Kidney glomerular epithelial cell (primary cell): ENCODE data around the gene COX4I2.
"Not testable (repeated sequence)": the region's sequence is repeated elsewhere in the genome, so short reads cannot be mapped to it uniquely, and the experiment has no call there.

Source experiments
- DNase-seq: peaks from one replicate; lab custom pipeline; 2025; lab: John Stamatoyannopoulos, UW

COX4I2 gene

GRCh38 chr20:31637660-31638059 is at the start of gene COX4I2:
Gene COX4I2 (plus strand): TSS chr20:31637912. CDS start chr20:31639018, 1,106 bp downstream.
- DNase-seq, result no peak

- no peak for DNase-seq
Observed at GRCh38 chr20:31590717-31591225, 46.9 kb upstream of the COX4I2 start.

GRCh38 chr20:31593221-31594001 is 44.3 kb upstream of the COX4I2 start:
- peak; percentile 55 for DNase-seq

DNA sequence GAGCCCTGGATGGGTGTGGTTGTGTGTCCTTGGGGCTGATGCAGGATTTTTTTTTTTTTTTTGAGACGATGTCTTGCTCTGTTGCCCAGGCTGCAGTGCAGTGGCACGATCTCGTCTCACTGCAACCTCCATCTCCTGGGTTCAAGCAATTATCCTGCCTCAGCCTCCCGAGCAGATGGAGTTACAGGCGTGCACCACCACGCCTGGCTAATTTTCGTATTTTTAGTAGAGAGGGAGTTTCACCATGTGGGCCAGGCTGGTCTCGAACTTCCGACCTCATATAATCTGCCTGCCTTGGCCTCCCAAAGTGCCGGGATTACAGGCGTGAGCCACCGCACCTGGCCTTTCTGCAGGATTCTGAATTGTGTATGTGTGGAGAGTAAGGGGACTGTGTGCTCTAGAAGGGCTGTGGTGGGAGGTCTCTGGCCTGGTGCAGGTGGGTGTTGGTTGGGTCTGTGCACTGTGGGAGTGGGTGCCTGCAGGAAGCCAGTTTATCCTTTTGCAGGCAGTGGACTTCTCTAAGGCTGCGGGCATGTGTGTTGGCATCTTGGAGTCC is 43.6 kb upstream of the COX4I2 start:
- DNase-seq, result no peak

- DNase-seq, result no peak
Observed at GRCh38 chr20:31594558-31595379, 42.9 kb upstream of the COX4I2 start.

DNA sequence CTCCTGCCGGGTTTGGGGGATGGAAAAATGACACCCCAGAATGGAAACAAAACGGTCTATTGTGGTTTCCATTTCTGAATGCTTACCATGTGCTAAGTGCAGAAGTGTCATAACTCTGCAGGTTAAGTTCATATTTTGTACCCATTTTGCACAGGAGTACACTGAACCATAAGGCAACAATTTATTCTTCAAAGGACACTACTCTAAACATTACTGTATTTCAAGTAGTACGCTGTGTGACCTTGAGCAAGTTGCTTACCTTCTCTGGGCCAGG is 42.4 kb upstream of the COX4I2 start:
- no peak for DNase-seq

- peak; percentile 13 for DNase-seq
Observed at GRCh38 chr20:31595654-31596411, 41.9 kb upstream of the COX4I2 start.

DNA sequence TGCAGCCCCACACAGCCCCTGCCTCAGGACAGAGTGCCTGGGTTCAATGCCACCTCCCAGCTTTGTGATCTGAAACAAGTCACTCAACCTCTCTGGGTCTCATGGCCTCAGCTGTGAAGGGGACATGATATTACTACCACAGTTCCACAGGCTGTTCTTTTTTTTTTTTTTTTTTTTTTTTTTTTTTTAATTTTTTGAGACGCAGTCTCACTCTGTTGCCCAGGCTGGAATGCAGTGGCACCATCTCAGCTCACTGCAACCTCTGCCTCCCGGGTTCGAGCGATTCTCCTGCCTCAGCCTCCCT is 41.3 kb upstream of the COX4I2 start:
- not testable (repeated sequence) for DNase-seq

- DNase-seq, result no peak
Observed at GRCh38 chr20:31596831-31597480, 40.8 kb upstream of the COX4I2 start.

DNA sequence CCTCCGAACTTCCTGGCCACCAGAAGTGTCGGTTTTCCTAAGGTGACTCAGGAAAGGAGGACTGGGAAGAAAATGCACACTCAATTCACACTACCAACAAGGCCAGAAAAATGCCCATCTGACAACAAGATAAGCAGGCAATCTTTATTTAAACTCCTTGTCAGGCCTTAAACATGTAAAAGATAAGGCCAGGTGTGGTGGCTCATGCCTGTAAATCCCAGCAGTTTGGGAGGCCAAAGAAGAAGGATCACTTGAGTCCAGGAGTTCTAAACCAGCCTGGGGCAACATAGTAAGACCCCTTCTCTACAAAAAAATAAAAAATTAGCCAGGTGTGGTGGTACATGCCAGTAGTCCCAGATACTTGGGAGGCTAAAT is 40.2 kb upstream of the COX4I2 start:
- DNase-seq, result no peak

DNA sequence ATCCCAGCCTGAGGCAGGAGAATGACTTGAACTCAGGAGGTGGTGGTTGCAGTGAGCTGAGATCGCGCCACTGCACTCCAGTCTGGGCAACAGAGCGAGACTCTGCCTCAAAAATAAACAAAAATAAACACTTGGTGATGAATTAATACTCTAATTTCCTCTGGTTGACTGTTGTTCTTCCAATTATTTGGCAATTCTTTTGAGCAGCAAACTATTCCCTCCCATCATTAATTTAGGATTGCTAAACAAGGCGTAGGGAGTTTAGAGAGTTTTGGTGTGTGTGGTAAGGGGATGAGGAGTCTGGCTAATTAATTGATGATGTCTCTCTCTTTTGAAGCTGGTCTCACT is 35.3 kb upstream of the COX4I2 start:
- no peak for DNase-seq

DNA sequence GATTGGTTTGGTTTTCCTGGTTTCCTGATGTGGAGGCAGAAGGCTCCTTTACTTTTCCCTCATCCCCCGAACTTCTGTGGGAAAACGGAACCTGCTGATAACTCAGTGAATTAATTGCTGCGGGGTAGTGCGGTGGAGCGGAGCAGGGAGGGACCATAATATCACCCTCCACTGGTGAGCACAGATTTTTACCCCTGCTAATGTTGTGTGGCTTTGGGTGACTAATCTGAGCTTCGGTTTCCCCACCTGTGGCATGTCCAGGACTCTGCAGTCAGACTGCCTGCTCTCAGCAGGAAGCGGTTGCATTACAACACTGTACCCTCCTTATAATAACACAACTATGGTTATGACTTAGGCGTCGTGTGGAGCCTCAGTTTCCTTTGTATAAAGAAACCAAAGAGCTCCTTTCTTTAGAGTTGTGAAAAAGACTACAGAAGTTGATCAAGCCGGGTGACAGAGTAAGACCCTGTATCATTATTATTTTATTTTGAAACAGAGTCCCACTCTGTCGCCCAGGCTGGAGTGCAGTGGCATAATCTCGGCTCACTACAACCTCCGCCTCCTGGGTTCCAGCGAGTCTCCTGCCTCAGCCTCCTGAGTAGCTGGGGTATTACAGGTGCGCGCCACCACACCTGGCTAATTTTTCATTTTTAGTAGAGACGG is 34.8 kb upstream of the COX4I2 start:
- peak; percentile 92 for DNase-seq

DNA sequence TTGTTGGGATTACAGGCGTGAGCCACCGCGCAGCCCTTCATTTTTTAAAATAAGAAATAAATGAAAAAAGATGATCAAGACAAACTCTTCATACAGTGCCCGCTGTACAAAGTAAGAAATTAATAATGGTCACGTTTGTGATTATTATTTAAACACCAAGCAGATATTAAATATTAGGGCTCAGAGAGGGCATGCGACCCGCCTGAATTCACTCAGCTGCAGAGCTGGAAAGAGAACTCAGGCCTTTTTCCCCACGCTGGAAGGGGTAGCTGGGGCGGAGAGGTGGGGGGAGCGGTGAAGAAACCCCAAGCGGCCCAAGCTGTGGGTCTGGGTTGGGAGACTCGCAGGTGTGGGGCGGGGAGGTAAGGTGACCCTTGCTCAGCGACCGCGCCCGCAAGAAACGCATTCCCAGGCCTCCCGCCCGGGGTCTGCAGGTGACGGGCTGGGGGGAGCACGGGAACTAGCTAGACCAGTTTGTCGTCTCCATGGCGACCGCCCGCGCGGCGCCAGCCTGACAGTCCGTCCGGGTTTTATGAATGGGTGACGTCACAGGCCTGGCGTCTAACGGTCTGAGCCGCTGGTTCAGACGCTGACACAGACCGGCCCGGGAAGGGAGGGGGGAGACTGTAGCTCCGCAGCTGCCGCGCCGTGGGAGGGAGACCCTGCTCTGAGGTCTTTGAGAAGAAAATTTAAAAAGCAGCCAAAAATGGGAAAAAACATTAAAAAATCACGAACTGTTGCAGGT is 33.7 kb upstream of the COX4I2 start:
- peak; percentile 96 for DNase-seq

GRCh38 chr20:31604567-31605030 is 33.1 kb upstream of the COX4I2 start:
- DNase-seq, result no peak

DNA sequence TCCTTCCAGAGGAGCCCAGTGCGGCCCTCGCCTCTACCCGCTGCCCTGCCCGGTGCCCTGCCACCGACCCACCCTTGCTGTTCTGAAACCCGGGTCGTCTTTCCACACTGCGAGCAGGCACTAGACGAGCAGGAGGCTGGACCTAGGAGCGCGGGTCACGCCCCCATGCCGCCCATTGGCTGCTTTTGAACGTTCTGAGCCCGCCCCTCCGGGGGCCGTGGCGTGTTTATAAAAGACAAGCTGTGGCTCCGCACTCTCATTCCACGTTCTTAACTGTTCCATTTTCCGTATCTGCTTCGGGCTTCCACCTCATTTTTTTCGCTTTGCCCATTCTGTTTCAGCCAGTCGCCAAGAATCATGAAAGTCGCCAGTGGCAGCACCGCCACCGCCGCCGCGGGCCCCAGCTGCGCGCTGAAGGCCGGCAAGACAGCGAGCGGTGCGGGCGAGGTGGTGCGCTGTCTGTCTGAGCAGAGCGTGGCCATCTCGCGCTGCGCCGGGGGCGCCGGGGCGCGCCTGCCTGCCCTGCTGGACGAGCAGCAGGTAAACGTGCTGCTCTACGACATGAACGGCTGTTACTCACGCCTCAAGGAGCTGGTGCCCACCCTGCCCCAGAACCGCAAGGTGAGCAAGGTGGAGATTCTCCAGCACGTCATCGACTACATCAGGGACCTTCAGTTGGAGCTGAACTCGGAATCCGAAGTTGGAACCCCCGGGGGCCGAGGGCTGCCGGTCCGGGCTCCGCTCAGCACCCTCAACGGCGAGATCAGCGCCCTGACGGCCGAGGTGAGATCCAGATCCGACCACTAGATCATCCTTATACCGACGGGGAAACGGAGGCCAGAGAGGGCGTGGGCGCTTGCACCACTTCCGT is 32.4 kb upstream of the COX4I2 start, which contains the start of gene ID1:
ID1 (plus strand) TSS at position 259 of the 871 bp plus-strand sequence; CDS start at position 358, 99 bp downstream.
- peak; percentile 96 for DNase-seq

DNA sequence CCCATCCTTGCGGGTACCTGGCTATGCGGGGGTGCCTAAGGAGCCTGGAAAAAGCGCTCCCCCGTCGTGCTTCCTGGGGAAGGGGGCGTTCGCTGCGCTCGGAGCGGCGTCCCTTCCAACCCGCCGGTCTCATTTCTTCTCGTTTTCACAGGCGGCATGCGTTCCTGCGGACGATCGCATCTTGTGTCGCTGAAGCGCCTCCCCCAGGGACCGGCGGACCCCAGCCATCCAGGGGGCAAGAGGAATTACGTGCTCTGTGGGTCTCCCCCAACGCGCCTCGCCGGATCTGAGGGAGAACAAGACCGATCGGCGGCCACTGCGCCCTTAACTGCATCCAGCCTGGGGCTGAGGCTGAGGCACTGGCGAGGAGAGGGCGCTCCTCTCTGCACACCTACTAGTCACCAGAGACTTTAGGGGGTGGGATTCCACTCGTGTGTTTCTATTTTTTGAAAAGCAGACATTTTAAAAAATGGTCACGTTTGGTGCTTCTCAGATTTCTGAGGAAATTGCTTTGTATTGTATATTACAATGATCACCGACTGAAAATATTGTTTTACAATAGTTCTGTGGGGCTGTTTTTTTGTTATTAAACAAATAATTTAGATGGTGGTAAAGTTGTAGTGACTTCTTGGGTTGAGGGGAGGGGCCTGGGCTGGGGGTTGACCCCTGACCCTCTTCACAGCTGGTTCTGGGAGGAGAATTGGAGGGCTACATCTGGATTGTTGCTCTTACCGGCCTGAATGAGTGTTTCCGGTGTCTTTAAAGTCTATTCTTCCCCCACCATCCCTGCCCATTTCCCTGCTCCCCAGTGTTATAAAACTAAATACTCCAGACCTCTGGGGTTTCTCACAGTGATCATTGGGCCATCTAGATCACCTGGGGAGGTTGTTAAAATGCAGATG is 31.6 kb upstream of the COX4I2 start:
- peak; percentile 37 for DNase-seq

GRCh38 chr20:31606804-31607639 is 30.7 kb upstream of the COX4I2 start:
- peak; percentile 89 for DNase-seq
